PFSK-1 (cell line): ENCODE data around the gene SMARCC1.

Experiments used
- FOXP2 ChIP-seq: optimal IDR thresholded peaks from 2 replicates; pipeline ENCODE3; 2011; ENCODE audit warnings: borderline replicate concordance, control low read depth, inconsistent platforms; ENCODE audit not compliant: insufficient read depth; ENCODE audit errors: extremely low read length, extremely low read depth
- POLR2AphosphoS5 ChIP-seq: IDR thresholded peaks from 2 replicates; pipeline ENCODE4 v1.6.1; 2012; ENCODE audit warnings: low read depth, mild to moderate bottlenecking, control low read depth, low read length, moderate library complexity
- REST ChIP-seq, 2 experiments: IDR thresholded peaks; 2 replicates each; pipeline versions ENCODE4 v1.6.1 to v1.8.0; 2011 to 2012; ENCODE audit warnings: low read depth in 2 of 2, low read length in 2 of 2, control low read depth in 1 of 2, inconsistent platforms in 1 of 2, mild to moderate bottlenecking in 1 of 2, moderate library complexity in 1 of 2; ENCODE audit not compliant: insufficient read depth in 1 of 2
- SIN3A ChIP-seq: IDR thresholded peaks from 2 replicates; pipeline ENCODE4 v1.6.1; 2012; ENCODE audit warnings: mild to moderate bottlenecking, low read length, moderate library complexity, borderline replicate concordance; ENCODE audit not compliant: insufficient read depth
- TAF1 ChIP-seq: IDR thresholded peaks from 2 replicates; pipeline ENCODE4 v1.6.1; 2012; ENCODE audit warnings: low read length, control low read depth, borderline replicate concordance; ENCODE audit not compliant: insufficient read depth

- TF ChIP-seq SIN3A, result no peak
- no peak for TF ChIP-seq REST (IDR thresholded peaks at IDR 0.05; ENCODE audit: insufficient read depth in 1 of 2, low read depth in 2 of 2, low read length in 2 of 2)
- no peak for TF ChIP-seq TAF1
- TF ChIP-seq POLR2AphosphoS5, result no peak
- TF ChIP-seq FOXP2, result no peak
Observed at GRCh38 chr3:47579875-47580274, 201.8 kb downstream of the SMARCC1 start.
